ENCODE data around the gene C1S. TPM values are rescaled to one million over a fixed set of nuclear protein-coding genes. Genes with fewer than 3 reads are reported as not detected.

The C1S gene
- total RNA-seq, 1 donor from 2014 or later, result 47.3 TPM

DNA sequence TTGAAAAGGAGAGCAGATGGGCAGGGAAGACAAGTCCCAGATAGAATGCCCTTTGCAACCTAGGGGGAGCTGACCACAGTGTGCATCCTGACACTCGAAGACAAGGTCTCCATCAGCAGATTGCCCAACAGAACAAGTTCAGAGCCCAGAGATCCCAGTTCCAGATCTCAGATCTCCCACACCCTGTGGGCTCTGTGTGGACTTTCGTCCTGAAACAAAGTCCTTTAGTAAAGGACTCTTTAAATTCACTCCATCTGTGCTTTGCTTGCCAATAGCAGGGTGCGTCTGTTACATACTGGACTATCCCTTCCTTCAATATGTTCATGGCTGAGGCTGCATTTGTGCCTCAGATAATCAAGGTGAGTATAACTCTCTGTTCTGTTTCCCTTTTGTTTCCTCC lies 57.2 kb downstream of the C1S start:
- H3K27ac Mint-ChIP-seq, result no peak overlapping the region
- H3K4me3 Mint-ChIP-seq, result no peak overlapping the region
- H3K36me3 Mint-ChIP-seq, result peaks cover 14% of the 10 kb centered on the region
- TF ChIP-seq, protein P1, sequence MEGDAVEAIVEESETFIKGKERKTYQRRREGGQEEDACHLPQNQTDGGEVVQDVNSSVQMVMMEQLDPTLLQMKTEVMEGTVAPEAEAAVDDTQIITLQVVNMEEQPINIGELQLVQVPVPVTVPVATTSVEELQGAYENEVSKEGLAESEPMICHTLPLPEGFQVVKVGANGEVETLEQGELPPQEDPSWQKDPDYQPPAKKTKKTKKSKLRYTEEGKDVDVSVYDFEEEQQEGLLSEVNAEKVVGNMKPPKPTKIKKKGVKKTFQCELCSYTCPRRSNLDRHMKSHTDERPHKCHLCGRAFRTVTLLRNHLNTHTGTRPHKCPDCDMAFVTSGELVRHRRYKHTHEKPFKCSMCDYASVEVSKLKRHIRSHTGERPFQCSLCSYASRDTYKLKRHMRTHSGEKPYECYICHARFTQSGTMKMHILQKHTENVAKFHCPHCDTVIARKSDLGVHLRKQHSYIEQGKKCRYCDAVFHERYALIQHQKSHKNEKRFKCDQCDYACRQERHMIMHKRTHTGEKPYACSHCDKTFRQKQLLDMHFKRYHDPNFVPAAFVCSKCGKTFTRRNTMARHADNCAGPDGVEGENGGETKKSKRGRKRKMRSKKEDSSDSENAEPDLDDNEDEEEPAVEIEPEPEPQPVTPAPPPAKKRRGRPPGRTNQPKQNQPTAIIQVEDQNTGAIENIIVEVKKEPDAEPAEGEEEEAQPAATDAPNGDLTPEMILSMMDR (IDR thresholded peaks at IDR 0.05; ENCODE audit: unreplicated experiment), result no peak
- no peak for DNase-seq (ENCODE audit: low spot score in 2 of 2, unreplicated experiment in 2 of 2)
- no peaks in the 10 kb centered on the region for H3K9me3 Mint-ChIP-seq
- H3K4me1 Mint-ChIP-seq, result peaks cover 5% of the 10 kb centered on the region
- H3K27me3 Mint-ChIP-seq (ENCODE audit: low read depth), result no peaks in the 10 kb centered on the region

DNA sequence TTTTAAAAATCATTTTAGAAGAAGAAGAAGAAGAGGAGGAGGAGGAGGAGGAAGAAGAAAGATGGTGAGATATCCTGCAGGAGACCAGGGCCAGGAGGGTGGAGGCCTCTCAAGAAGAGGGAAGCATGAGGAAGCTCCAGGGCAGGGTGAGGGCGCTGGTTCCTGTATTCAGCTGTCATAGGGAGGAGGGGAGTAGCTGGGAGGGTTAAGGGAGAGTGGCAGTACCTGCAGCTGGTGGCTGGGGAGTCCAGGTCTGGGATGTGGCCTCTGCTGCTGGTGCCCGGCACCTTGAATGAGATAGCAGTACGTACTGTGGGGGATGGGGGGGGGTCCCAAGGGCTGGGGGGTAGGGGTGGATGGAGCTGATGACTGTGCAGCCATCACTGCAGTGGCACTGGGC lies 58.4 kb downstream of the C1S start:
- peaks cover 14% of the 10 kb centered on the region for H3K36me3 Mint-ChIP-seq
- no peaks in the 10 kb centered on the region for H3K27me3 Mint-ChIP-seq (ENCODE audit: low read depth)
- no peaks in the 10 kb centered on the region for H3K9me3 Mint-ChIP-seq
- no peaks in the 10 kb centered on the region for H3K4me1 Mint-ChIP-seq
- H3K27ac Mint-ChIP-seq, result no peak overlapping the region
- TF ChIP-seq, protein P1 (IDR thresholded peaks at IDR 0.05; ENCODE audit: unreplicated experiment), result no peak
- no peak overlapping the region for H3K4me3 Mint-ChIP-seq
- DNase-seq (ENCODE audit: low spot score in 2 of 2, unreplicated experiment in 2 of 2), result no peak

DNA sequence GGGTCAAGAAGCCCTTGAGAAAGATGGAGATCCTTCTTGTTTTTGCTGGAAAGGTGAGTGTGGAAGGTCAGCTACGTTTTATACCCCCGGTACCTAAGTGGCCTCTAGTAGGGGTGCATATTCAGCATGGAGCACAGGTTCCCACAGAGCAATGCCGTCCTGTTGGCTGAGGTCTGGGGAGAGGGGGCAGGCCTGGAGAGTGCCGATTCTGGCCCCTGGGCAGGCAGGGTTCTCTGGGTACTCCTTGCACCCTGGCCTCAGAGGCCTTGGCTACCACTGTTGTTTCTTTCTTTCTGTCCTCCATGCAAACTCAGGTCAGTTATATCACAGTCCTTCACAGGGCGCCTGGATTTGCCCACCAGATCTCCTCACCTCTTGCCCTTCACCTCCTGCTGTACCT lies 59.6 kb downstream of the C1S start:
- no peak for DNase-seq (ENCODE audit: low spot score in 2 of 2, unreplicated experiment in 2 of 2)
- no peak overlapping the region for H3K4me3 Mint-ChIP-seq
- no peaks in the 10 kb centered on the region for H3K9me3 Mint-ChIP-seq
- H3K27me3 Mint-ChIP-seq (ENCODE audit: low read depth), result no peaks in the 10 kb centered on the region
- no peaks in the 10 kb centered on the region for H3K4me1 Mint-ChIP-seq
- peaks cover 9% of the 10 kb centered on the region for H3K36me3 Mint-ChIP-seq
- TF ChIP-seq, protein P1 (IDR thresholded peaks at IDR 0.05; ENCODE audit: unreplicated experiment), result no peak
- no peak overlapping the region for H3K27ac Mint-ChIP-seq

Other genes starting within 250 kb of the C1S start
- 10.8 to 11.5 TPM (median 11.0 TPM) in 3 replicates for gene GPR162, start 238.9 kb upstream of the C1S start, total RNA-seq
- gene P3H3, start 232.3 kb upstream of the C1S start, total RNA-seq, result 80.7 to 86.2 TPM (median 83.8 TPM) in 3 replicates
- gene GNB3, start 219.8 kb upstream of the C1S start, total RNA-seq, result 22.9 to 24.3 TPM (median 23.0 TPM) in 3 replicates
- 11.9 to 18.6 TPM (median 14.3 TPM) in 3 replicates for gene CDCA3, start 209.4 kb upstream of the C1S start, total RNA-seq
- gene USP5, start 208.6 kb upstream of the C1S start, total RNA-seq, result 119 to 126 TPM (median 122 TPM) in 3 replicates
- 473 to 488 TPM (median 484 TPM) in 3 replicates for gene TPI1, start 193.2 kb upstream of the C1S start, total RNA-seq
- gene SPSB2, start 187.4 kb upstream of the C1S start, total RNA-seq, result 2.4 to 4.1 TPM (median 2.9 TPM) in 3 replicates
- gene LRRC23, start 155.9 kb upstream of the C1S start, total RNA-seq, result 11.6 to 14.4 TPM (median 13.4 TPM) in 3 replicates
- 30.2 to 30.7 TPM (median 30.2 TPM) in 3 replicates for gene ENO2, start 146.1 kb upstream of the C1S start, total RNA-seq
- gene ATN1, start 132.8 kb upstream of the C1S start, total RNA-seq, result 193 to 205 TPM (median 195 TPM) in 3 replicates
- gene RNU7-1, start 116.9 kb upstream of the C1S start, total RNA-seq, result not detected in 3 replicates
- gene C12orf57, start 116.7 kb upstream of the C1S start, total RNA-seq, result 203 to 215 TPM (median 204 TPM) in 3 replicates
- gene PTPN6, start 109.4 kb upstream of the C1S start, total RNA-seq, result 21.6 to 26.2 TPM (median 23.6 TPM) in 3 replicates
- gene PHB2, start 90.1 kb upstream of the C1S start, total RNA-seq, result 221 to 229 TPM (median 224 TPM) in 3 replicates
- 31.6 to 37.7 TPM (median 33.5 TPM) in 3 replicates for gene EMG1, start 89.8 kb upstream of the C1S start, total RNA-seq
- 44.6 to 45.9 TPM (median 45.1 TPM) in 3 replicates for gene LPCAT3, start 42.2 kb upstream of the C1S start, total RNA-seq
- gene C1R, start 31.7 kb downstream of the C1S start, total RNA-seq, result 41.5 to 45.9 TPM (median 45.1 TPM) in 3 replicates
- gene C1RL, start 48.5 kb downstream of the C1S start, total RNA-seq, result 50.6 to 59.2 TPM (median 58.5 TPM) in 3 replicates
- 2.1 to 2.5 TPM (median 2.3 TPM) in 3 replicates for gene RBP5, start 68.2 kb downstream of the C1S start, total RNA-seq
- gene CLSTN3, start 69.7 kb downstream of the C1S start, total RNA-seq, result 79.1 to 81.3 TPM (median 81.1 TPM) in 3 replicates
- 47.5 to 50.4 TPM (median 49.4 TPM) in 3 replicates for gene PEX5, start 129.0 kb downstream of the C1S start, total RNA-seq
- gene ACSM4, start 243.4 kb downstream of the C1S start, total RNA-seq, result not detected in 3 replicates